HL-60 (cell line): ENCODE data around the gene C6orf132.

Source experiments
- DNase-seq, 2 experiments: peaks; one replicate each; pipeline ENCODE4 v3.0.0-alpha.2; 2010 to 2020; ENCODE audit warnings: low read depth in 1 of 2, low spot score in 1 of 2
- H3K27ac ChIP-seq: fragments of 250-450 bp; sonication (Bioruptor Pico); replicated peaks from 2 replicates; pipeline ENCODE4 v1.5.1; 2020; ENCODE audit warnings: mild to moderate bottlenecking, moderate library complexity
- H3K27me3 ChIP-seq: fragments of 250-450 bp; sonication (Bioruptor Pico); 2 replicates; pipeline ENCODE4 v1.5.1; 2021; ENCODE audit warnings: mild to moderate bottlenecking, moderate library complexity; ENCODE audit not compliant: insufficient read depth, poor library complexity, severe bottlenecking
- H3K4me3 ChIP-seq: replicated peaks from 2 replicates; pipeline ENCODE4 v1.5.1; 2011; ENCODE audit warnings: mild to moderate bottlenecking, control low read depth, low read length; ENCODE audit not compliant: insufficient read depth
- GABPA ChIP-seq: IDR thresholded peaks from 2 replicates; pipeline ENCODE4 v1.6.1; 2012; ENCODE audit warnings: low read depth
- POLR2AphosphoS5 ChIP-seq: IDR thresholded peaks from 2 replicates; pipeline ENCODE4 v1.6.1; 2012; ENCODE audit warnings: low read depth
- SPI1 ChIP-seq: IDR thresholded peaks from 2 replicates; pipeline ENCODE4 v1.6.1; 2012; ENCODE audit warnings: low read depth, mild to moderate bottlenecking, borderline replicate concordance
- TF ChIP-seq, protein P1 (sequence below): IDR thresholded peaks from one replicate; pipeline ENCODE4 v1.5.1; 2011; ENCODE audit warnings: low read length, control low read depth, inconsistent platforms; ENCODE audit not compliant: insufficient read depth
- TF ChIP-seq, protein P2 (sequence below): IDR thresholded peaks from 2 replicates; pipeline ENCODE4 v1.6.1; 2012; ENCODE audit warnings: low read depth; ENCODE audit not compliant: insufficient replicate concordance

C6orf132 gene

DNA sequence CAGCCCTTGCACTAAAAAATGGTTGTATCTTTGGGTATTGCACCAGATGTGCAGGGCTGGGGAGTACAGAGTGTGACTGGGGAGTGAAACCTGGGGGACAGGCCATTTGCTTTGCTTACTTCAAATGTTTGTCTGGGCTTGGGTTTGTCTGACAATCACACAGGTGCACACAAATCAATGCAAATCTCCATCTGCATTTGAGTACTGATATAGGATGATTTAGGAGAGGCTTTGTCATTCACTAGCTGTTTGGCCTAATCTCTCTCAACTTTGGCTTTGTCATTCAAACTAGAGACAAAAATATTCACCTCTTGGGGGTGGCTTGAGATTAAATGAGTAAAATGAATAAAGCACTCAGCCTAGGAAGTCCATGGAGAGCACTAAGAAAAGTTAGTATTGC, 34.6 kb upstream of the C6orf132 start:
- TF ChIP-seq POLR2AphosphoS5 (no peak), GABPA (no peak), SPI1 (no peak)
- TF ChIP-seq, protein P1, sequence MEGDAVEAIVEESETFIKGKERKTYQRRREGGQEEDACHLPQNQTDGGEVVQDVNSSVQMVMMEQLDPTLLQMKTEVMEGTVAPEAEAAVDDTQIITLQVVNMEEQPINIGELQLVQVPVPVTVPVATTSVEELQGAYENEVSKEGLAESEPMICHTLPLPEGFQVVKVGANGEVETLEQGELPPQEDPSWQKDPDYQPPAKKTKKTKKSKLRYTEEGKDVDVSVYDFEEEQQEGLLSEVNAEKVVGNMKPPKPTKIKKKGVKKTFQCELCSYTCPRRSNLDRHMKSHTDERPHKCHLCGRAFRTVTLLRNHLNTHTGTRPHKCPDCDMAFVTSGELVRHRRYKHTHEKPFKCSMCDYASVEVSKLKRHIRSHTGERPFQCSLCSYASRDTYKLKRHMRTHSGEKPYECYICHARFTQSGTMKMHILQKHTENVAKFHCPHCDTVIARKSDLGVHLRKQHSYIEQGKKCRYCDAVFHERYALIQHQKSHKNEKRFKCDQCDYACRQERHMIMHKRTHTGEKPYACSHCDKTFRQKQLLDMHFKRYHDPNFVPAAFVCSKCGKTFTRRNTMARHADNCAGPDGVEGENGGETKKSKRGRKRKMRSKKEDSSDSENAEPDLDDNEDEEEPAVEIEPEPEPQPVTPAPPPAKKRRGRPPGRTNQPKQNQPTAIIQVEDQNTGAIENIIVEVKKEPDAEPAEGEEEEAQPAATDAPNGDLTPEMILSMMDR, result no peak
- TF ChIP-seq, protein P2, sequence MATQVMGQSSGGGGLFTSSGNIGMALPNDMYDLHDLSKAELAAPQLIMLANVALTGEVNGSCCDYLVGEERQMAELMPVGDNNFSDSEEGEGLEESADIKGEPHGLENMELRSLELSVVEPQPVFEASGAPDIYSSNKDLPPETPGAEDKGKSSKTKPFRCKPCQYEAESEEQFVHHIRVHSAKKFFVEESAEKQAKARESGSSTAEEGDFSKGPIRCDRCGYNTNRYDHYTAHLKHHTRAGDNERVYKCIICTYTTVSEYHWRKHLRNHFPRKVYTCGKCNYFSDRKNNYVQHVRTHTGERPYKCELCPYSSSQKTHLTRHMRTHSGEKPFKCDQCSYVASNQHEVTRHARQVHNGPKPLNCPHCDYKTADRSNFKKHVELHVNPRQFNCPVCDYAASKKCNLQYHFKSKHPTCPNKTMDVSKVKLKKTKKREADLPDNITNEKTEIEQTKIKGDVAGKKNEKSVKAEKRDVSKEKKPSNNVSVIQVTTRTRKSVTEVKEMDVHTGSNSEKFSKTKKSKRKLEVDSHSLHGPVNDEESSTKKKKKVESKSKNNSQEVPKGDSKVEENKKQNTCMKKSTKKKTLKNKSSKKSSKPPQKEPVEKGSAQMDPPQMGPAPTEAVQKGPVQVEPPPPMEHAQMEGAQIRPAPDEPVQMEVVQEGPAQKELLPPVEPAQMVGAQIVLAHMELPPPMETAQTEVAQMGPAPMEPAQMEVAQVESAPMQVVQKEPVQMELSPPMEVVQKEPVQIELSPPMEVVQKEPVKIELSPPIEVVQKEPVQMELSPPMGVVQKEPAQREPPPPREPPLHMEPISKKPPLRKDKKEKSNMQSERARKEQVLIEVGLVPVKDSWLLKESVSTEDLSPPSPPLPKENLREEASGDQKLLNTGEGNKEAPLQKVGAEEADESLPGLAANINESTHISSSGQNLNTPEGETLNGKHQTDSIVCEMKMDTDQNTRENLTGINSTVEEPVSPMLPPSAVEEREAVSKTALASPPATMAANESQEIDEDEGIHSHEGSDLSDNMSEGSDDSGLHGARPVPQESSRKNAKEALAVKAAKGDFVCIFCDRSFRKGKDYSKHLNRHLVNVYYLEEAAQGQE, result no peak

DNA sequence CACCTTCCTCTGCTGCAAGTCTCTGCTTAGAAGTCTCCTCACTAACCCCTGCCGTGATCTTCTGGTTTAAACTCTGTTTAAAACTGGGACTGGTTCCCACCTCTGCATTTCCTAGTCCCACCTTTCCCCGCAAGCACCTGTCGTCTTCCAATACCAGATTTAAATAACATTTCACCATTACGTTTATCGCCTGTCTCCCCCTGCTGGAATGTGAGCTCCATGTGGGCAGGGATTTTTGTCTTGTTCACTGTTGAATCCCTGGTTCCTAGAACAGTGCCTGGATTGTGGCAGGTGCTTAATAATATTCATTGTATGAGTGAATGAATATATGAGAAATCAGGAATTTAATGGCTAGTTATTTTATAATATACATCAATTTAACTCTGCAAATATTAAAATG, 33.4 kb upstream of the C6orf132 start:
- TF ChIP-seq POLR2AphosphoS5 (no peak), SPI1 (no peak), GABPA (no peak)
- TF ChIP-seq, protein P2, result no peak
- TF ChIP-seq, protein P1, result no peak
- no peak overlapping the region for H3K27ac ChIP-seq
- H3K27me3 ChIP-seq, result no peaks in the 10 kb centered on the region
- DNase-seq, result no peak
- H3K4me3 ChIP-seq, result no peak overlapping the region

More for the DNA sequence above, 34.6 kb upstream of the C6orf132 start:
- DNase-seq, result no peak
- Histone ChIP-seq H3K27me3 (no peaks in the 10 kb centered on the region), H3K4me3 (no peak overlapping the region), H3K27ac (no peak overlapping the region)

DNA sequence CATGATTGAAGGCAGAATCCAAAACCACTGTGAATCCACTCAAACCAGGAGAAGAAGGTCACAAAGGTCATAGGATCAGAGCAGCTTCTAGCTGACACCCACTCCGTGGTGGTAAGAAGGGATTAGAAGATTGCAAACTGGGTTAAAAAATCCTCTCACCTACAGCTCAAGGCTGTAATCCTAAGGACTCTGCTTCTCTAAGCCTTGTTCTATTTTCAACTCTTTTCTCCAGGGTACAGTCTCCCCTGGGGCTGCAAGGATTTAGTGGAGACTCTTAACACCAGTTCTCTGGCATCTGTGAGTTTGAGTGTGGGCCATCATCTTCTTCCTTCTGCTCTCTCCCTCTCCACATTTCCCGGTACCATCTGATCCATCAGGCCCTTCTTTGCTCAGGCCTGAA, 30.7 kb upstream of the C6orf132 start, which contains the start of gene GUCA1A:
Gene GUCA1A (plus strand): TSS at position 264 of the 400 bp plus-strand sequence. CDS start 250 bp downstream, outside the sequence.
- Histone ChIP-seq H3K27ac (no peak within 1 kb of the TSS), H3K27me3 (no peaks in the 10 kb centered on the region), H3K4me3 (no peak within 1 kb of the TSS)
- no peak for DNase-seq
- TF ChIP-seq, protein P2, result no peak
- TF ChIP-seq GABPA (no peak), POLR2AphosphoS5 (no peak), SPI1 (no peak)
- TF ChIP-seq, protein P1, result no peak
